DOHH2 (cell line): Measurements from ENCODE around the gene TMEM183A.

Source experiments
- CTCF ChIP-seq: fragments of 200-600 bp; sonication (generic); IDR thresholded peaks from one replicate; pipeline ENCODE4 v1.5.1; 2014; ENCODE audit warnings: antibody characterized with exemption, mild to moderate bottlenecking, low read depth, low read length; ENCODE audit not compliant: poor library complexity, severe bottlenecking
- EZH2phosphoT487 ChIP-seq: fragments of 200-600 bp; sonication (generic); IDR thresholded peaks from 2 replicates; pipeline ENCODE4 v1.6.1; 2017; ENCODE audit warnings: borderline replicate concordance, mild to moderate bottlenecking, antibody characterized with exemption, low read length, moderate library complexity, mixed read lengths

- TF ChIP-seq CTCF: no peak
- TF ChIP-seq EZH2phosphoT487: no peak
Observed at GRCh38 chr1:202987922-202988583, 19.1 kb upstream of the TMEM183A start.
